NCI-H524 (cell line): Measurements from ENCODE around the gene TUBB2A.
"Not testable (repeated sequence)": the region's sequence is repeated elsewhere in the genome, so short reads cannot be mapped to it uniquely, and the experiment has no call there.

Experiments used
- DNase-seq, 2 experiments: peaks; one replicate each; lab custom pipeline; 2025; lab: John Stamatoyannopoulos, UW

Gene TUBB2A

DNA sequence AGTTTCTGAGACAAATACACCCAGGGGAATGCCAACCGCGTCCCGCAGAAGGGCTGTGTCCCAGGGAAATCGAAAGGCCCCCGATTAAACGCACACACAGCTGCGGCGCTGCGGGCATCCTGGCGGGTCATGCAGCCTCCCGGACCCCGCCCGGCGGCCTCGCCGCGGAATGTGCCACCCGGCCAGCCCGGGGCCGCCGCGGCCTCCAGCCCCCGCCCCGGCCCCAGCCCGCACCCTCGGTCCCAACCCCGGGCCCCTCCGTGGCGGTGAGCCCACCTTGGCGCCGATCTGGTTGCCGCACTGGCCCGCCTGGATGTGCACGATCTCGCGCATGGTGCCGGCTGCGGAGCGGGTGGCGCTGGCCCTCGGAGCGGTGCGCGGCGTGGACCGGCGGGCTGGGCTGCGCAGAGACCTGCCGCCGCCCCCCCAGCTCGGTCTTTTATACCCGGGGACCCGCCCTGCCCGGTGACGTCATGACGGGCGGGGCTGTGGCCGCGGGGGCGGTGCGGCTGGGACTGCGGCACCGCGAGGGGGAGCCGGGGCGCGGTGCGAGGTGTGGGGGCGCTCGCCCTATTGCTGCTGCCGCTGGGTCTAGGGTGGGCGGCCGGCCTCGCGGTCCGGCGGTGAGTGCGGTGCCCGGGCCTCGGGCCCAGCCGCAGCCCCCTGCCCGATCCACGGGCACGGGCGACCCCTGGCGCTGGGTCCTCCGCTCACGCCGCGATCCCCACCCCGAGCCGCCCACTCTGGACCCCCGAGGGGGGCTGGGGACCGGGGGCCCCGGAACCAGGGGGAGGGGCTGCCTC lies at the start of gene TUBB2A:
TSS of gene TUBB2A (minus strand) at position 414 of the 803 bp plus-strand sequence. CDS start at position 333, 81 bp downstream.
- peak; percentile 18 to 72 for DNase-seq

GRCh38 chr6:3206339-3207015 lies 49.1 kb upstream of the TUBB2A start:
- no peak for DNase-seq

DNA sequence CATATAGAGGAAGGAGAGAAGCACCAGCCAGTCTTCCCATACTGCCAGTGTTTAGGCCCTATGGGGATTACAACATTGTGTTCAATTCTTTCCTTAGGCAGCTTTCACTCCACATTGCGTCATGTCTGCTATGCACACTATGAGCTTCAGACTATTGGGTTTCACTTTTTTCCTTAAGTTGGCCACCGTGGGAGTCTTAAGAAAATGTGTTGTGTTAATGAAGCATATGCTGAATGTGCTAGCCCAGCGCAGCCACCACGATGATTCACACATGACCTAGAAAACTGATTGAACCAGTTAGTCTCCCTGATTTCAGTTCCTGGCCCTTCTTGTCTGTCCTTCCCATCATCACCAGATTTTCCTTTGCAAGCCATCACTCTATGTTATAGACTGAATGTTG lies 48.6 kb upstream of the TUBB2A start:
- DNase-seq, result no peak

DNA sequence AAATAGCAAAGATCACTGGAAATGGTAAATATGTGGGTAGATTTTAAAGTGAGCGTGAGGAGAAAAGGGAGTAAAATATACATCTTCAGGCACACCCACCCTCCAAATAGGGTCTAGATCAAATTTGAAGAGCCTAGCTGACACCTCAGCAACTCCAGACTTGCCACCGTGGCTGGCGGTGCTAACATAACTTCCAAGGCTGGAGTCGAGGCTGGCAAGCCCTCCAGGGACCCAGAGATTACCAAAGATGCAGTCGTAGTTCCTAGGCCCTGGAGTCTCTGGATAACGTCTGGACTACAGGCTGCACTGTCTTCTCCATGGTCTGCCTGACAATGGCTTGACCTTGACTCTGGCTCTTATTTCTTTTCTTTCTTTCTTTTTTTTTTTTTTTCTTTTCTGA lies 47.6 kb upstream of the TUBB2A start:
- no peak for DNase-seq

DNA sequence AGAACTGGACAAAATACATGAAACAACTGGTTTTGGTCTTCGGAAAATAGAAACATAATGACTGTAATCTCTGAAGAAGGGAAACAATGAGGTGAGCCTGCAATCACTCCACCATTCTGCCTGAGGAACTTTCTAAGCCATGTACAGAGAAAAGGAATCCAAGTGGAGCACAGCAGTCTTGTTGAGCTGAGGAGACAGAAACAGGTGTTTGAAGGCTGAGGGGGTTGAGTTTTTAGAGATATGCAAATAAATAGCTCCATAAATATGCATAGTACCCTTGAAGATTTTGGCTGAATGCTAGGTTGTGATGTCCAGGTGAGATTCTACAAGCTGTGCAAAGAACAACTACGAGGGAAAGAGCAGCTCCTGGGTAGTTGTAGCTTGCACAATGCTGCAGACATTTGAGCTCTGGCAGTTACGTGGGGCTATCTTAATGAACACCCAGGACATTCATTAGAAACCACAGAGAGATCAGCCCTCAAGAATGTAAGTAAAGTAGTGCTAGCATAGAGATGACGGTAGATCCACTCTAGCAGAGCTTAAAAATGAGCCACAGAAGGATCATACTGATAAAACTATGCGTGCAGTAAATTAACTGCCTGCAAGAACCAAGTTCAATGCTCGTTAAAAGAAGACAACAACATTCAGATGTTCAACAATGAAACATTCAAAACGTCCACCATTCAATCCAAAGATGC lies 45.8 kb upstream of the TUBB2A start:
- DNase-seq, result no peak

DNA sequence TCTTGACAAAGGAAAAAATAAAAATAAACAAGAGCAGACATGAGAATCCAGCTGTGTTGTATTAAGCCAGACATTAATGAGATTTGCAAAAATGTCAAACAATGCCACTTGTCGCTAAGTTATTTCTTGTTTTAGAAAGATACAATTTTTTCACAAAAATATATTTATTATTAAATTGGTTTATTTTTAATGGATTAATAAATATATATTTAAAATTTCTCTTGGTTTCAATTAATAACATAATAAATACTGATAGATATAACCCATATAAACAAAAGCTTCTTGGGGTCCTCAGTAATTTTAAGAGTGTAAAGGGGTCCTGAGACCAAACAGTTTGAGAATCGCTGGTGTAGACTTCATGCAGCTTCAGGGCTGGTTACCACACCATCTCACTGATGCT lies 44.0 kb upstream of the TUBB2A start:
- DNase-seq, result no peak

- no peak for DNase-seq
These were observed 43.3 kb upstream of the TUBB2A start for GRCh38 chr6:3200682-3201081.

DNA sequence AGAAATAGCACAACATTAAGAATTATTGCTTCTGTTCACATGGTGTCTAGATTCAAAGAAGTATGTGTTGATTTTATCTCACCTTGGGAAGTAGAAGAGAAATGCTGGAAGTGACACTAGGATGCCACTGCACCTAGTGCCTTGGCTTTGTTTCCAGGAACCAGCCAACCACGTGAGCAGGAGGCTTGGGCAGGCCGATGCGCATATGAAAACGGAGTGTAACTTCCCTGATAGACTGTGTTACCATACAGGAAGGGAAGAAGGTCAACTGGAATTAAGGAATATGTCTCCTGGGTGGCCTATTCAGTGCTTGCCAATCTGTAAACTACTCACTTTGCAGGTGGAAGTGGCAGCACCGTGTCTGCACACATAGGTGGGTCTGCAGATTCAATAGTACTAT lies 42.0 kb upstream of the TUBB2A start:
- DNase-seq, result no peak

DNA sequence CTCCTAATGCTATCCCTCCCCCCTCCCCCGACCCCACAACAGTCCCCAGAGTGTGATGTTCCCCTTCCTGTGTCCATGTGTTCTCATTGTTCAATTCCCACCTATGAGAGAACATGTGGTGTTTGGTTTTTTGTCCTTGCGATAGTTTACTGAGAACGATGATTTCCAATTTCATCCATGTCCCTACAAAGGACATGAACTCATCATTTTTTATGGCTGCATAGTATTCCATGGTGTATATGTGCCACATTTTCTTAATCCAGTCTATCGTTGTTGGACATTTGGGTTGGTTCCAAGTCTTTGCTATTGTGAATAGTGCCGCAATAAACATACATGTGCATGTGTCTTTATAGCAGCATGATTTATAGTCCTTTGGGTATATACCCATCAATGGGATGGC lies 40.4 kb upstream of the TUBB2A start:
- not testable (repeated sequence) for DNase-seq

- DNase-seq, result no peak
These were observed 39.4 kb upstream of the TUBB2A start for GRCh38 chr6:3196770-3197169.

- peak; percentile 93 to 95 for DNase-seq
These were observed 38.6 kb upstream of the TUBB2A start for GRCh38 chr6:3195695-3196497.

- DNase-seq, result no peak
These were observed 38.0 kb upstream of the TUBB2A start for GRCh38 chr6:3195420-3195694.

- peak; percentile 4 to 38 for DNase-seq
These were observed 37.4 kb upstream of the TUBB2A start for GRCh38 chr6:3194535-3195419.

- DNase-seq, result no peak
These were observed 35.9 kb upstream of the TUBB2A start for GRCh38 chr6:3193102-3193849.

DNA sequence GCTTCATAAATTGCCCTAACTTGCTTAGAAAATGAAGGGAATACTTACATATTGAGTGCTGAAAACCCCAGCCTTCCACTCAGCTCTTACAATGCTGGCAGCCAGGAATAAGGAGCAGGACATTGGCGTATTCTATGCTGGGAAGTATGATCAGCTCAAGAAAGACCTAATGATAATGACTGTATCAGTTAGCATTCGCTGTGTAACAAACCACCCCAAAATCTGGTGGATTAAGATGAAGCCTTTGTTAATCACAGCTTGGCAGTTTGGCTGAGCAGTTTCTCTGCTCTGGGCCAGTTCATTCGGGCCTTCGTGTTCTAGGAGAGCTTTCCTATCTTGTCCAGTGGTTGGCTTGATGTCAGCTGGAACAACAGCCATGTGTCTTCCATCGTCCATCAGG lies 33.4 kb upstream of the TUBB2A start:
- DNase-seq, result no peak

GRCh38 chr6:3190056-3190455 lies 32.7 kb upstream of the TUBB2A start:
- DNase-seq, result no peak

- not testable (repeated sequence) for DNase-seq
These were observed 31.8 kb upstream of the TUBB2A start for GRCh38 chr6:3189192-3189591.

DNA sequence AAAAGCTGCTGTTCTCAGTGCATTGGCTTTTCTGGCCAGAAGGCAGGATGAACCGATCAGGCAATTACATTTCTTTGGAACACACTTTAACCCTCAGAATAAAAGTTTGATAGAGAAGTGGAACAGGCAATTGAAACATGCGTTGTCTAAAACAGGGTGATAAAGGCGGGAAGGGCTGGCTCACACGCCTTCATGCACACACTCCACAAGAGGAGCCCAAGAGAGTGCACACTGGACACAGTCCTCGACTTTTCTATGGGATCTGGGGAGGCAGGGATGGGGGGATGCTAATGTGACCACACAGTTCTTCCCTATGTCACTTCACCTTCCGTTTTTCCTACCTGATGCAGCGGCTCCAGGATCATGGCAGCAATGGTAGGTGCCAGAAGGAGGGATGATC lies 30.9 kb upstream of the TUBB2A start:
- no peak for DNase-seq

DNA sequence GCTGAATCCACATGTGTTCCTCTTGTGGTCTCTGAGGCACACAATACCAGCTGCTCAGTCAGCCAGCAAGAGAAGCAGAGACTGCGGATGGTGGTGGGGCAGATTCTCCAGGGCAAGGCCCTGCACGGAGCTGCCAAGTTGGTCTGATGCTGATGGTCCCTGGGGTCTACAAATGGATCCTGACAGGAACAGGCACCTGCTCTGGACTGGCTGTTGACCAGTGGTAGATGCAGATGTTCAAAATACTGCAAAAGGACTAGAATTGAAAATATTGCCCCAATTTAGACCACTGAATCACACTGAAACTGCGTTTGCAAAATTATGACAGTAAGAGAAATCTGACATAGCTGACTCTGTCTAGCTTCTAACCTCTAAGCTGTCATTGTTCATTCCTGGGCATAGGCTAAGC lies 29.6 kb upstream of the TUBB2A start:
- no peak for DNase-seq

DNA sequence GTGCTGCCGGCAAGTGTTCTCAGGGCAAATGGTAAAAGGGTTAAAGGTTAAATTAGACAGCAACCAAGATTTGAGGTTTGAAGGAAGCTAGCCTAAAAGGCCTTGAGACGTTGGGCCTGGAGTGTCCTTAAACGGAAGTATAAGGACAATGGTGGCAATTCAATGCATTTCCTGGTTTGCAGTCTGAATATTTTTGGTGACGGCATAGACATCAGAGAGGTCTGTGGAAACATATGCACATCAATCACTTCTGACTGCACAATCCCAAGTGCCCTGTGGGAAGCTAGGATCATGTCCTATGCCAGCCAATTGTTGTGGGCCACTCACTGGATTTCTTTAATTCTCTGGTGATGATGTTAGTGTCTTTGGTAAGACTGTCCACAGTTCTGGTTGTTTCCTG lies 25.7 kb upstream of the TUBB2A start:
- no peak for DNase-seq

DNA sequence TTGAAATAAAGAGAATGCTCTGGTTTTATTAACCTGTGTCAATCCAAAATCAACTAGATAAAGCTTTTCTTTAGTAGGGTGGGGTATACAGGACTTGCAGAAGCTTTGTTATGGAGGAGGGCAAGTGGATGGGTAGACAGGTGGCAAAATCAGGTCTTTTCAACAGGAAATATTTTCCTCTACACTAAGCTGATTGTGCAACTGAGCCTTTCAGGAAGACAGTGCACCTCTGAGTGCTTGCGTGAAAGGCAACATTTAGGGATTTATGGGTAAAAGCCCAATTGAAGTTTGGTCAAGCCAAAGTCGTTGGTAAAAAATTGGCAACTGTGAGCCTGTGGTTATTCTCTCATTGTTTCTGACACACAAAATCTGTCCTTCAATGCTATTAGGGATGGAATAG lies 23.8 kb upstream of the TUBB2A start:
- no peak for DNase-seq
